Neural crest cell (in vitro differentiated cells): Measurements from ENCODE around the gene AK5. TPM values are rescaled to one million over a fixed set of nuclear protein-coding genes. Genes with fewer than 3 reads are reported as not detected.

Source experiments
- DNase-seq: peaks from one replicate; pipeline ENCODE4 v3.0.0; 2021; ENCODE audit warnings: low read depth, mixed read lengths, low spot score
- H3K27ac Mint-ChIP-seq: one replicate; pipeline ENCODE4 v1.8.0; 2021; ENCODE audit warnings: mild to moderate bottlenecking, mixed read lengths; ENCODE audit not compliant: unreplicated experiment
- H3K27me3 Mint-ChIP-seq: 2 replicates; pipeline ENCODE4 v1.8.0; 2021; ENCODE audit warnings: low read depth, mild to moderate bottlenecking, mixed read lengths
- H3K36me3 Mint-ChIP-seq: 2 replicates; pipeline ENCODE4 v1.8.0; 2021; ENCODE audit warnings: low read depth, mild to moderate bottlenecking, mixed read lengths
- H3K4me1 Mint-ChIP-seq: 2 replicates; pipeline ENCODE4 v1.8.0; 2021; ENCODE audit warnings: mixed read lengths
- H3K4me3 Mint-ChIP-seq: one replicate; pipeline ENCODE4 v1.8.0; 2021; ENCODE audit warnings: mild to moderate bottlenecking, mixed read lengths
- H3K9me3 Mint-ChIP-seq: 2 replicates; pipeline ENCODE4 v1.8.0; 2021; ENCODE audit warnings: mixed read lengths
- total RNA-seq: library from RNA; stranded (reverse); gene quantifications from 2 replicates; pipeline ENCODE4 v1.2.1, GENCODE V29; 2021
- TF ChIP-seq, protein P1 (sequence below): fragments of 200-600 bp; sonication (generic); conservative IDR thresholded peaks from 2 replicates; pipeline ENCODE4 v1.5.0; 2021; ENCODE audit warnings: antibody characterized with exemption, mild to moderate bottlenecking

AK5 gene
- total RNA-seq, 1 donor from 2014 or later, result 1.1 TPM

DNA sequence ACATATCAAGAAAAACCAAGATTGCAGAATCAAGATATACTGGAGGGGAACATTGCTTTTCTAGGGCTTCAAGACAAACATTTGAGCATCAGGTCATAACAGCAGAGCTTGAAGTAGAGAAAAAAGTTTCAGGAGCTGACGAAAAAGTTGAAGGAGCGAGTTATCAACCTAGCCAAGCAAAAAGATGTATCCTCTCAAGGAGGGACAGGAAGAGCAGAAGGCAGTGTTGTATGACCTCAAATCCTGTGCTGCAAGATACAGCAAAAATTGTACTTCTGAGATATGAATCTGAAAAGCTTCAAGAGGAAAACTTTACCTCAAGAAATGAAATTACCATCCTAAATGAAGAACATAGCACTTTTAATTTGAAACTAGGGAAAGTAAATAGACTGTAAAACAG is 153.1 kb downstream of the AK5 start:
- H3K4me1 Mint-ChIP-seq, result no peaks in the 10 kb centered on the region
- no peak for DNase-seq
- peaks cover 6% of the 10 kb centered on the region for H3K9me3 Mint-ChIP-seq
- H3K4me3 Mint-ChIP-seq, result no peak overlapping the region
- H3K27me3 Mint-ChIP-seq, result no peaks in the 10 kb centered on the region
- TF ChIP-seq, protein P1, sequence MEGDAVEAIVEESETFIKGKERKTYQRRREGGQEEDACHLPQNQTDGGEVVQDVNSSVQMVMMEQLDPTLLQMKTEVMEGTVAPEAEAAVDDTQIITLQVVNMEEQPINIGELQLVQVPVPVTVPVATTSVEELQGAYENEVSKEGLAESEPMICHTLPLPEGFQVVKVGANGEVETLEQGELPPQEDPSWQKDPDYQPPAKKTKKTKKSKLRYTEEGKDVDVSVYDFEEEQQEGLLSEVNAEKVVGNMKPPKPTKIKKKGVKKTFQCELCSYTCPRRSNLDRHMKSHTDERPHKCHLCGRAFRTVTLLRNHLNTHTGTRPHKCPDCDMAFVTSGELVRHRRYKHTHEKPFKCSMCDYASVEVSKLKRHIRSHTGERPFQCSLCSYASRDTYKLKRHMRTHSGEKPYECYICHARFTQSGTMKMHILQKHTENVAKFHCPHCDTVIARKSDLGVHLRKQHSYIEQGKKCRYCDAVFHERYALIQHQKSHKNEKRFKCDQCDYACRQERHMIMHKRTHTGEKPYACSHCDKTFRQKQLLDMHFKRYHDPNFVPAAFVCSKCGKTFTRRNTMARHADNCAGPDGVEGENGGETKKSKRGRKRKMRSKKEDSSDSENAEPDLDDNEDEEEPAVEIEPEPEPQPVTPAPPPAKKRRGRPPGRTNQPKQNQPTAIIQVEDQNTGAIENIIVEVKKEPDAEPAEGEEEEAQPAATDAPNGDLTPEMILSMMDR, result no peak
- H3K27ac Mint-ChIP-seq, result no peak overlapping the region
- no peaks in the 10 kb centered on the region for H3K36me3 Mint-ChIP-seq

DNA sequence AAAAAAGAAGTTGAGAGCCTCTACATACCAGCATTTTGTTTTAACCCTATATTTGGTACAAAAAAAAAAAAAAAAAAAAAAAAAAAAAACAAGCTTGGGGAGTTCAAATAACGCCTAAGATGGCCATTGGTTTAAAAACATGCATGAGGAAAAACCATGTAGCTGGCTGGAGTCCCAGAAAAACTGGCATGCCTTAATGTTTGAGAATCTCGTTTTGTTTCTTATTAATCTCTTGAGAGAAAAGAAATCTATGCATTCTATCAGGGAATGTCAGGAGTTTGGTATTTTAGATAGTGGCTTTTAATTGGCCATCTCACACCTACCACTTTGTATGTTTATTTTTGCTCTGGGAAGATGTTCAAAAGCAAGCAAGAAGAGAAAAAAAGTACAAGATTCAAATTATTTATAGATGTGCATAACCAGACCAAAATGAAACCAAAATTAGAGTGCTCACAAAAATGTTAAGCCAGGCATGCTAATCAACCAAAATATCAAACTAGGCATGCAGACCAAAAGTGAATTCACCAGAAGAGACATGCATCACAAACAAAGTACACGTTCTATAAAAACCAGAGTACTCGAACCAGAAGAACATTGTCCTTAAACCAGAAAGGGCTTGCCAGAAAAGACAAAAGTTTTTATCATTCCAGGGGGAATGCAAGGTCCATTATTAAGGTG is 156.6 kb downstream of the AK5 start:
- TF ChIP-seq, protein P1, result no peak
- DNase-seq, result no peak
- no peak overlapping the region for H3K27ac Mint-ChIP-seq
- peaks cover 6% of the 10 kb centered on the region for H3K9me3 Mint-ChIP-seq
- no peaks in the 10 kb centered on the region for H3K36me3 Mint-ChIP-seq
- H3K27me3 Mint-ChIP-seq, result no peaks in the 10 kb centered on the region
- no peak overlapping the region for H3K4me3 Mint-ChIP-seq
- no peaks in the 10 kb centered on the region for H3K4me1 Mint-ChIP-seq

DNA sequence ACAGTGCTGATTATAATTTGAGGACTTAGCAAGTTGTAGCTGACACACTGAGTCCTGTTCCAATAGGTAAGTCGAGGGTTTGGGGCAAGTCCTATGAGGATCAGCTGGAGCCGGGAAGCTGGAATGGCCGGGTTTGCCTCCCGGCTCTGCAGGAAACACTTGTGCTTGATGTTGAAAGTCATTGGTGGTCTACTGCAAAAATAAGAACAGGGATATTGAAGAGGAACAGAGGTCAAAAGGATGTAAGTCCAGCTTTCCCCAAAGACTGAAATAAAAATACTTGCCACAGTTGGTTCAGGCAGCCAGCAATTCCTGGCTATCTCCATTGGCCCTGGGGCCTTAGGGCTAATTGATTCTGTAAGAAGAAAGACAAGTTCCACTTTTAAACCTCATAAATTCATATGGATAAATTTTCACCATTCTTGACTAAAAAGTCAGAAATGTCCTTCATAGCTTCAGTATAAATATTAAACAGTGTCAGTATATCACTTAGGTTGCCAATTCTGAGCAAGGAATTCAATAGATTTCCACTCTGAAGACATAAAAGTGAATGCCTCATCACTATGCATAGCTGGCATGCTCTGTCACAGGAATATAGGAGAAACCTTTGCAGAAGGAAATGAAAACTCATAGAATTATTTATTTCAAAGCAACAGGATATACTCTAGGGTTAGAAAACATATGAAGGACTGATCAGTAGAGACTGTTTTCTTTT is 165.2 kb downstream of the AK5 start:
- H3K36me3 Mint-ChIP-seq, result no peaks in the 10 kb centered on the region
- no peak overlapping the region for H3K27ac Mint-ChIP-seq

DNA sequence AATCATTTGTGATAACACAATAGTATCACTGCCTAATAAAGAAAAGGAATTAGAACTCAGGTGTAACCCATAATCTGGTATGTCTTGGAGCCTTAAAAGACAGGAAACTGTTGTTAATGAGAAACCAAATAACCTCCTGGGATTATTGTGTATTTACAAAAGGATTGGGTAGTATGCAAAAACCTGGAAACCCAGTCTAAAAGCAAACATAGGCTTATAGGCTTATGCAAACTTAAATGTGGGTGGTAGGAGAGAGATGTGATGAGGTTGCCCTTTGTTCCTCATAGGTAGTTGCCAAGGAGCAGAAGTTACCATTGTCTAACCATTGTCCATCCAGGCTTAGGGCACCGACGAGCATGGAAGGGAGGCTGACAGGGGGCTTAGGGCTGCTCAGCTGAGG is 165.8 kb downstream of the AK5 start:
- Mint-ChIP-seq H3K4me3 (no peak overlapping the region), H3K9me3 (peaks cover 8% of the 10 kb centered on the region), H3K4me1 (peaks cover 4% of the 10 kb centered on the region), H3K27ac (no peak overlapping the region), H3K36me3 (no peaks in the 10 kb centered on the region), H3K27me3 (no peaks in the 10 kb centered on the region)
- TF ChIP-seq, protein P1, result no peak
- no peak for DNase-seq

More for the DNA sequence above, 165.2 kb downstream of the AK5 start:
- H3K27me3 Mint-ChIP-seq, result no peaks in the 10 kb centered on the region
- no peak overlapping the region for H3K4me3 Mint-ChIP-seq
- H3K9me3 Mint-ChIP-seq, result peaks cover 8% of the 10 kb centered on the region
- H3K4me1 Mint-ChIP-seq, result peaks cover 4% of the 10 kb centered on the region
- no peak for DNase-seq
- TF ChIP-seq, protein P1, result no peak

DNA sequence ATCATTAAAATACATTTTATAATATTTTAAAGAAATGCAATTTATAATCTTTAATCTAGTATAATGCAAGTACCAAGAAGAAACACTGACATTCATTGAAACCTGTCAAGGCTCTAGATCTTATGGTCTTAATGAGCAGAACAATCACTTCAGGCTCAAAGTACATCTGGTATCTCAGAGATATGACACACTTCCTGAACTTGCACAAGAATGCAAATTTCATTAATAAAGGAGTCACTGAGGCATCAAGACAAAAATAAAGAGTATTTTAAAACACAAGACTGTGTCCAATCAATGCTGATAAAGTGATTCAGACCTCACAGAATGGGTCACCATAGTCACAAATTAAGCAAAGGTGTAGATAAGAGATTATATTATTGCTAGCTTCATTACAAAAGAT is 178.1 kb downstream of the AK5 start:
- Mint-ChIP-seq H3K4me3 (no peak overlapping the region), H3K27me3 (no peaks in the 10 kb centered on the region), H3K9me3 (no peaks in the 10 kb centered on the region), H3K27ac (no peak overlapping the region), H3K36me3 (no peaks in the 10 kb centered on the region), H3K4me1 (no peaks in the 10 kb centered on the region)
- no peak for DNase-seq
- TF ChIP-seq, protein P1, result no peak
